Suprapubic skin (tissue), 4 donors: ENCODE data around the gene RNF7.

ENCODE experiments used
- CTCF ChIP-seq, 2 donors: fragments of 200-600 bp in 1 of 2; fragments of 450-650 bp in 1 of 2; sonication (generic) in 1 of 2; IDR thresholded peaks; one replicate each; pipeline ENCODE4 v1.5.1; 2016 to 2019; ENCODE audit warnings: antibody characterized with exemption in 2 of 2, mild to moderate bottlenecking in 1 of 2, moderate library complexity in 1 of 2
- EP300 ChIP-seq: sonication (generic); formaldehyde crosslinking; IDR thresholded peaks from one replicate; pipeline ENCODE4 v1.6.1; 2017; ENCODE audit warnings: antibody characterized with exemption
- POLR2A ChIP-seq, 2 donors: fragments of 450-650 bp; IDR thresholded peaks; one replicate each; pipeline ENCODE4 v1.6.1; 2017; ENCODE audit warnings: antibody characterized with exemption in 2 of 2, mild to moderate bottlenecking in 2 of 2, moderate library complexity in 2 of 2
- POLR2AphosphoS5 ChIP-seq, 3 donors: sonication (generic); formaldehyde crosslinking; IDR thresholded peaks; one replicate each; pipeline ENCODE4 v1.6.1; 2017; ENCODE audit warnings: antibody characterized with exemption in 3 of 3

- TF ChIP-seq CTCF (IDR thresholded peaks at IDR 0.05) (no peak), POLR2AphosphoS5 (IDR thresholded peaks at IDR 0.05) (no peak), POLR2A (IDR thresholded peaks at IDR 0.05) (no peak), EP300 (no peak)
Observed at GRCh38 chr3:141725036-141725435, 13.1 kb upstream of the RNF7 start.
